Activated CD4-positive, alpha-beta T cell treated with anti-CD3 and anti-CD28 coated beads for 48 hours (primary cell): ENCODE data around the gene CYP4A11.
"Not testable (repeated sequence)": the region's sequence is repeated elsewhere in the genome, so short reads cannot be mapped to it uniquely, and the experiment has no call there.

Experiments used
- DNase-seq: peaks from one replicate; pipeline ENCODE4 v3.0.0-alpha.2; 2020

The CYP4A11 gene

GRCh38 chr1:46903481-46903880 is 37.8 kb downstream of the CYP4A11 start:
- no peak for DNase-seq

GRCh38 chr1:46900401-46900800 is 40.9 kb downstream of the CYP4A11 start:
- no peak for DNase-seq

DNA sequence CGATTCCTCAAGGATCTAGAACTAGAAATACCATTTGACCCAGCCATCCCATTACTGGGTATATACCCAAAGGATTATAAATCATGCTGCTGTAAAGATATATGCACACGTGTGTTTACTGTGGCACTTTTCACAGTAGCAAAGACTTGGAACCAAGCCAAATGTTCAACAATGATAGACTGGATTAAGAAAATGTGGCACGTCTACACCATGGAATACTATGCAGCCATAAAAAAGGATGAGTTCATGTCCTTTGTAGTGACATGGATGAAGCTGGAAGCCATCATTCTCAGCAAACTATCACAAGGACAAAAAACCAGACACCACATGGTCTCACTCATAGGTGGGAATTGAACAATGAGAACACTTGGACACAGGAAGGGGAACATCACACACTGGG is 59.6 kb downstream of the CYP4A11 start:
- DNase-seq: not testable (repeated sequence)
